PFSK-1 (cell line): ENCODE measurements around the gene KCNG1.

Source experiments
- FOXP2 ChIP-seq: optimal IDR thresholded peaks from 2 replicates; pipeline ENCODE3; 2011; ENCODE audit warnings: borderline replicate concordance, control low read depth, inconsistent platforms; ENCODE audit not compliant: insufficient read depth; ENCODE audit errors: extremely low read length, extremely low read depth
- POLR2AphosphoS5 ChIP-seq: IDR thresholded peaks from 2 replicates; pipeline ENCODE4 v1.6.1; 2012; ENCODE audit warnings: low read depth, mild to moderate bottlenecking, control low read depth, low read length, moderate library complexity
- SIN3A ChIP-seq: IDR thresholded peaks from 2 replicates; pipeline ENCODE4 v1.6.1; 2012; ENCODE audit warnings: mild to moderate bottlenecking, low read length, moderate library complexity, borderline replicate concordance; ENCODE audit not compliant: insufficient read depth
- TAF1 ChIP-seq: IDR thresholded peaks from 2 replicates; pipeline ENCODE4 v1.6.1; 2012; ENCODE audit warnings: low read length, control low read depth, borderline replicate concordance; ENCODE audit not compliant: insufficient read depth
- TF ChIP-seq, protein P1 (sequence below), 2 experiments: IDR thresholded peaks; 2 replicates each; pipeline versions ENCODE4 v1.6.1 to v1.8.0; 2011 to 2012; ENCODE audit warnings: low read depth in 2 of 2, low read length in 2 of 2, control low read depth in 1 of 2, inconsistent platforms in 1 of 2, mild to moderate bottlenecking in 1 of 2, moderate library complexity in 1 of 2; ENCODE audit not compliant: insufficient read depth in 1 of 2

Gene KCNG1

DNA sequence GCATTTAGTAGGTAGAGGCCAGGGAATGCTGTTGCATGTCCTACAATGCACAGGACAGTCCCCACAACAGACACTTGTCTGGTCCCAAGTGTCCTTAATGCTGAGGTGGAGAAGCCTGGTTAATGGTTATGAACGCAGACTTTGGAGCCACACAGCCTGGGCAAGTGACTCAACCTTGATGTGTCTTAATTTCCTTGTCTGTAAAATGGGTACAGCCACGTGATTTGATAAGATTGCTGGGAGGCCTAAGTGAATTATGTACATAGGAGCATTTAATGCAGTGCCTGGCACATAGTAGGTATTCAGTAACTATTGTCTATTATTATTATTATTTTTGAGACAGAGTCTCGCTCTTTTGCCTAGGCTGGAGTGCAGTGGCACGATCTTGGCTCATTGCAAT, 11.4 kb downstream of the KCNG1 start:
- TF ChIP-seq, protein P1, sequence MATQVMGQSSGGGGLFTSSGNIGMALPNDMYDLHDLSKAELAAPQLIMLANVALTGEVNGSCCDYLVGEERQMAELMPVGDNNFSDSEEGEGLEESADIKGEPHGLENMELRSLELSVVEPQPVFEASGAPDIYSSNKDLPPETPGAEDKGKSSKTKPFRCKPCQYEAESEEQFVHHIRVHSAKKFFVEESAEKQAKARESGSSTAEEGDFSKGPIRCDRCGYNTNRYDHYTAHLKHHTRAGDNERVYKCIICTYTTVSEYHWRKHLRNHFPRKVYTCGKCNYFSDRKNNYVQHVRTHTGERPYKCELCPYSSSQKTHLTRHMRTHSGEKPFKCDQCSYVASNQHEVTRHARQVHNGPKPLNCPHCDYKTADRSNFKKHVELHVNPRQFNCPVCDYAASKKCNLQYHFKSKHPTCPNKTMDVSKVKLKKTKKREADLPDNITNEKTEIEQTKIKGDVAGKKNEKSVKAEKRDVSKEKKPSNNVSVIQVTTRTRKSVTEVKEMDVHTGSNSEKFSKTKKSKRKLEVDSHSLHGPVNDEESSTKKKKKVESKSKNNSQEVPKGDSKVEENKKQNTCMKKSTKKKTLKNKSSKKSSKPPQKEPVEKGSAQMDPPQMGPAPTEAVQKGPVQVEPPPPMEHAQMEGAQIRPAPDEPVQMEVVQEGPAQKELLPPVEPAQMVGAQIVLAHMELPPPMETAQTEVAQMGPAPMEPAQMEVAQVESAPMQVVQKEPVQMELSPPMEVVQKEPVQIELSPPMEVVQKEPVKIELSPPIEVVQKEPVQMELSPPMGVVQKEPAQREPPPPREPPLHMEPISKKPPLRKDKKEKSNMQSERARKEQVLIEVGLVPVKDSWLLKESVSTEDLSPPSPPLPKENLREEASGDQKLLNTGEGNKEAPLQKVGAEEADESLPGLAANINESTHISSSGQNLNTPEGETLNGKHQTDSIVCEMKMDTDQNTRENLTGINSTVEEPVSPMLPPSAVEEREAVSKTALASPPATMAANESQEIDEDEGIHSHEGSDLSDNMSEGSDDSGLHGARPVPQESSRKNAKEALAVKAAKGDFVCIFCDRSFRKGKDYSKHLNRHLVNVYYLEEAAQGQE (IDR thresholded peaks at IDR 0.05; ENCODE audit: insufficient read depth in 1 of 2, low read depth in 2 of 2, low read length in 2 of 2), result no peak
- TF ChIP-seq SIN3A (no peak), FOXP2 (no peak), TAF1 (no peak), POLR2AphosphoS5 (no peak)

DNA sequence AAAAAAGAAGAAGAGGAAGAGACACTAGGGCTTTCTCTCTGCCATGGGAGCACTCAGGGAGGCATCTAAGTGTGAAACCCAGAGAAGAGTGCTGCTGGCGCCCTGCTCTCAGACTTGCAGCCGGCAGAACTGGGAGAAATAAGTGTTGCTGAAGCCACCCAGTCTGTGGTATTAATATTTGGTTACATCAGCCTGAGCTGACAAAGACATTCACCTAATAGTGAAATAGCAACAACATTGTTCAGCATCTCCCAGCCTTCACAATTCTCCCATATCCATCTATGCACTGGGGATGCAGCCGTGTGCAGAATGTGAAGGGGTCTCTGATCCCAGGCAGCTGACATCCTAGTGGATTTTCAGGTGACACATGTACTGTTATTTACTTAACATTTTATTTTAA, 12.0 kb downstream of the KCNG1 start:
- TF ChIP-seq POLR2AphosphoS5 (no peak), TAF1 (no peak), SIN3A (no peak)

DNA sequence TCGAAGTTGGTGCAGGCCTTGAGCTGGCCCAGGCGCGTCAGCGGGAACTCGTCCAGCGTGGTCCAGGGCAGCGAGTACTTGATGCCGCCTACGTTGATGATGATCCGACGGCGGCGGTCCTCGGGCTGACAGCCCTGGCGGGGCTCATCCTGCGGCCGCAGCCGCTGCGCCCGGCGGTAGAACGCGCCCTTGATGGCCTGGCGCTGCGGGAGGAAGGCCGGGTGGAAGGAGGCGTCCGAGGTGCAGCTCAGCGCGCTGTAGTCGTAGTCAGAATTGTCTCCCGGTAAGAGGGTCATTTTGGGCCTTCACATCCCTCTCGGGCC, 12.9 kb downstream of the KCNG1 start:
- TF ChIP-seq FOXP2 (no peak), SIN3A (no peak)

DNA sequence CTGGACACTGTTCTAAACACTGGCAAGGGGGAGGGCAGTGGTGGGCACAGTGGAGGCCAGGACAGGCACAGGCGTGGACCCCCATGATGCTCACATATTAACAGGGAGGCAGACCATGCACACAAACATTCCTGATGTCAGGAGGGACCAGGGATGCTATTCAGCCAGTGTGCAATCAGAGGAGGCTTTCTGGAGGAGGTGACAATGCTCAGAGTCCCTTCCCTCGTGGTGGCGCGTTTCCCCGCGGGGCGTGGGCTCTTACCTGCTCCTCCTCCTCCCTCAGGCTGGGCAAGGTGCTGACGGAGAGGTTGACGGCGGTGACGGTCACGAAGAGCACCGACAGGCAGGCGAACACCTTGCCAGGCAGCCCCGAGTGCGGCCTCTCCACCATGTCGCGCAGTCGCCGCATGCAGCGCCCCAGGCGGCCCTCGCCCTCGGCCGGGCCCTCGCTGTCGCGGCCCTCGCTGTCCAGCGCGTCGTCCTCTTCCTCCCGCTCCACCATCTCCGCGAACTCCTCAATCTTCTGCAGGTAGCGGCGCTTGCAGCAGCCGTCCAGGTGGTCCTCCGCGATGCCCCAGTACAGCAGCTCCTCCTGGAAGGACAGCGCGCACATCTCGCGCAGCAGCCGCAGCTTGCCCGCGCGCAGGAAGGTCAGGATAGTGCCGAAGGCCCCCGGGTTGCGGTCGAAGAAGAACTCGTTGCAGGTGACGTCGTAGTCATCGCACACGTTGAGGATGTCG, 13.4 kb downstream of the KCNG1 start:
- TF ChIP-seq POLR2AphosphoS5 (no peak), FOXP2 (no peak), TAF1 (no peak), SIN3A (no peak)
- TF ChIP-seq, protein P1 (IDR thresholded peaks at IDR 0.05; ENCODE audit: insufficient read depth in 1 of 2, low read depth in 2 of 2, low read length in 2 of 2), result no peak

DNA sequence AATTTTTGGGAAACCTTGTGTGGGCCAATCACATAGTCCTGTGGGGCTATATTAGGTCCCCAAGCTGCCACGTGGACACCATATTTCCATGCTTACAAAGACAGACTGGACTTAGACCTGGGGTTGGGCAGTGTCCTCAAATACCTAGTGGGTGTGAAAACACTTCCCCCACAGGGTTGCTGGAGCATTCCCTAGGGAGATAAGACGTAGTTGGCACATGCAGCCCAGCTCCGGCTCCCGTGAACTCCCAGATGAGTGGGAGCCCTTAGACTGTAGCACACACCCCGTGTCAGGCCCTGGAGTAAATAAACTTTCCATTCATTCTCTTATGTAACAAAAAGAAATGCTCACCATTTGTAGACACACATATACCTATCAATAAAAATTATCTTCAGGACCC, 14.2 kb downstream of the KCNG1 start:
- no peak for TF ChIP-seq POLR2AphosphoS5
- TF ChIP-seq, protein P1 (IDR thresholded peaks at IDR 0.05; ENCODE audit: insufficient read depth in 1 of 2, low read depth in 2 of 2, low read length in 2 of 2), result no peak
- TF ChIP-seq TAF1, result no peak
- no peak for TF ChIP-seq SIN3A
- TF ChIP-seq FOXP2, result no peak

DNA sequence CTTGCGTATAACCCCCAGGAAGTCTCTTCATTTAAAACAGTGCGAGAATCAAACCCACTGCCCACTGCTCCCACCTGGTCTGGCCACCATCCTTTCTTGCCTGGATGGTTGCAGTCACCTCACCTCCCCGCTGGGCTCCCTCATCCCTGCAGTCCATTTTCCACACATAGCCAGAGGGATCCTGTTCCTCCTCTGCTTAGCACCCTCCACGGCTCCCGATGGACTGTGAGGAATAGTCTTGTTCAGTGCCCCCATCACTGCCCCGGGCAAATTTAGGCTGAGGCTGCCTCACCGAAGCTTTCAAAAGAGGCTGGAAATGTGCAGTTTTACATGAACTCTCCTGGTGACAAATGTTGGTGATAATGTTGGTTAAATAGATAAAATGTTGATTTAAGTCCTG, 17.7 kb downstream of the KCNG1 start:
- TF ChIP-seq SIN3A (no peak), POLR2AphosphoS5 (no peak)
- TF ChIP-seq, protein P1 (IDR thresholded peaks at IDR 0.05; ENCODE audit: insufficient read depth in 1 of 2, low read depth in 2 of 2, low read length in 2 of 2), result no peak
